ENCODE data around the gene SV2C.
A peak's percentile ranks its signal among the peaks of the same experiment; 100 is the strongest.

DNA sequence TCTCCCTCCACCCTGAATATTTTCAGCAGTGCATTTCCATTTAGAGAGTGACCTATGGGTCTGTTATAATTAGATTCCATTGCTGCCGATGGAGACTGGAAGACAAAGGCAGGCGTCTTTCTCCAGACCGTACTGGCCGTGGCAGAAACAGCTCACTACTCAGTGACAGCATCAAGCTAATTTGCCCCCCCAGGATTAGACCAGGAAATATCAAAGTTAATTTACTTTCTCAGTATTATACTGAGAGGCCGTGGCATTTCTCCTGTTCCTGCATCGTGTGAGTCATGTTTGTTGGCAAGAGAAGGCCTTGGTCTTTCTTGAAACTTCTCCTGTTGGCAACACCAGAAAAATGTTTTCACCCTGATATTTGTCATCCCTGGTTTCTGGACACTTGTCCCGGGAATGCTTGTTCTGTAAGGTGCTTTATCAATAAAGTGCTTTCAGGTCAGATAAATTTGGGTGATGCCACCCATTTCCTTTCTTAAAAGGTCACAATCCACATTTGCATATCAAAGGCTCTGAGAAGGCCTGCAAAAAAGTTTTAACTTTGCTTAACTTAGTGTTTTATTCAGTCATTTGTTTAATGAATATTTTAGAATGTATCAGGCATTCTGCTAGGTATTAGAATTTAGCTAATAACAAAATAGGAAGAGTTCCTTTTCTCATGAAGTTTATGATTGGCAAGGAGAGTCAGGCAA, 28.4 kb downstream of the SV2C start:
- TF ChIP-seq ARNTL (CRISPR knock-in tag; IDR thresholded peaks at IDR 0.05; ENCODE audit: borderline replicate concordance, low read depth) (no peak), PPARA (CRISPR knock-in tag; IDR thresholded peaks at IDR 0.05; ENCODE audit: borderline replicate concordance) (no peak), OSR1 (CRISPR knock-in tag; IDR thresholded peaks at IDR 0.05) (no peak), GLIS3 (CRISPR knock-in tag; IDR thresholded peaks at IDR 0.05) (no peak), RARB (CRISPR knock-in tag; IDR thresholded peaks at IDR 0.05) (no peak), BACH2 (CRISPR knock-in tag; IDR thresholded peaks at IDR 0.05; ENCODE audit: borderline replicate concordance) (no peak), PATZ1 (CRISPR knock-in tag; IDR thresholded peaks at IDR 0.05; ENCODE audit: borderline replicate concordance) (peak; percentile 90; the same call in 1 of the 2 replicates), ESRRG (CRISPR knock-in tag; IDR thresholded peaks at IDR 0.05) (no peak), POU6F1 (CRISPR knock-in tag; IDR thresholded peaks at IDR 0.05; ENCODE audit: borderline replicate concordance, low read depth) (no peak), ZFP3 (CRISPR knock-in tag; IDR thresholded peaks at IDR 0.05) (no peak), ZFP30 (CRISPR knock-in tag; IDR thresholded peaks at IDR 0.05) (no peak)
- TF ChIP-seq, protein P1, sequence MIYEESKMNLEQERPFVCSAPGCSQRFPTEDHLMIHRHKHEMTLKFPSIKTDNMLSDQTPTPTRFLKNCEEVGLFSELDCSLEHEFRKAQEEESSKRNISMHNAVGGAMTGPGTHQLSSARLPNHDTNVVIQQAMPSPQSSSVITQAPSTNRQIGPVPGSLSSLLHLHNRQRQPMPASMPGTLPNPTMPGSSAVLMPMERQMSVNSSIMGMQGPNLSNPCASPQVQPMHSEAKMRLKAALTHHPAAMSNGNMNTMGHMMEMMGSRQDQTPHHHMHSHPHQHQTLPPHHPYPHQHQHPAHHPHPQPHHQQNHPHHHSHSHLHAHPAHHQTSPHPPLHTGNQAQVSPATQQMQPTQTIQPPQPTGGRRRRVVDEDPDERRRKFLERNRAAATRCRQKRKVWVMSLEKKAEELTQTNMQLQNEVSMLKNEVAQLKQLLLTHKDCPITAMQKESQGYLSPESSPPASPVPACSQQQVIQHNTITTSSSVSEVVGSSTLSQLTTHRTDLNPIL (CRISPR knock-in tag; IDR thresholded peaks at IDR 0.05; ENCODE audit: low read depth): no peak

Measured in SK-N-SH treated with all-trans-retinoic acid at 6 μM for 48 hours (cell line).